PFSK-1 (cell line): Measurements from ENCODE around the gene DNAJB8.

Experiments
- FOXP2 ChIP-seq: optimal IDR thresholded peaks from 2 replicates; pipeline ENCODE3; 2011; ENCODE audit warnings: borderline replicate concordance, control low read depth, inconsistent platforms; ENCODE audit not compliant: insufficient read depth; ENCODE audit errors: extremely low read length, extremely low read depth
- POLR2AphosphoS5 ChIP-seq: IDR thresholded peaks from 2 replicates; pipeline ENCODE4 v1.6.1; 2012; ENCODE audit warnings: low read depth, mild to moderate bottlenecking, control low read depth, low read length, moderate library complexity
- SIN3A ChIP-seq: IDR thresholded peaks from 2 replicates; pipeline ENCODE4 v1.6.1; 2012; ENCODE audit warnings: mild to moderate bottlenecking, low read length, moderate library complexity, borderline replicate concordance; ENCODE audit not compliant: insufficient read depth
- TAF1 ChIP-seq: IDR thresholded peaks from 2 replicates; pipeline ENCODE4 v1.6.1; 2012; ENCODE audit warnings: low read length, control low read depth, borderline replicate concordance; ENCODE audit not compliant: insufficient read depth
- TF ChIP-seq, protein P1 (sequence below), 2 experiments: IDR thresholded peaks; 2 replicates each; pipeline versions ENCODE4 v1.6.1 to v1.8.0; 2011 to 2012; ENCODE audit warnings: low read depth in 2 of 2, low read length in 2 of 2, control low read depth in 1 of 2, inconsistent platforms in 1 of 2, mild to moderate bottlenecking in 1 of 2, moderate library complexity in 1 of 2; ENCODE audit not compliant: insufficient read depth in 1 of 2

Gene DNAJB8

DNA sequence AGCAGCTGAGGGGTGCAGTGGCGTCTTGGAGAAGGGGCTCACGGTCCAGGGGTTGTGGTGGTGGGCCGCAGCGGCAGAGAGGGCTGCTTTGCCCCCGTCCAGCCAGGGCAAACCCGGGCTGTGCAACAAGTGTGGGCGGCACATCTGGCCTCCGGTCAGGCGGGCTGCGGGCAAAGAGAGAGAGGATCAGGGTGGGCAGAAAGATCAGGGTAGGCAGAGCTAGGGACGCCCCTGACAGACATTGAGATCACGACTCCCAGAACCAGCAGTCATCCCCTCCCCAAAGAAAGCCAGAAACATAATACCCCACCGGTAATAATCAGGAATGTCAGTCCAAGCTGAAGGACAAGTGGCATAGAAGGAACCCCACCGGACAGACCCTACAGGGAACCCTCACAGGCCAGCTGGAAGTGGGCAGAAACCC, 19.5 kb upstream of the DNAJB8 start:
- TF ChIP-seq TAF1 = no peak
- TF ChIP-seq POLR2AphosphoS5 = no peak
- no peak for TF ChIP-seq FOXP2
- TF ChIP-seq, protein P1, sequence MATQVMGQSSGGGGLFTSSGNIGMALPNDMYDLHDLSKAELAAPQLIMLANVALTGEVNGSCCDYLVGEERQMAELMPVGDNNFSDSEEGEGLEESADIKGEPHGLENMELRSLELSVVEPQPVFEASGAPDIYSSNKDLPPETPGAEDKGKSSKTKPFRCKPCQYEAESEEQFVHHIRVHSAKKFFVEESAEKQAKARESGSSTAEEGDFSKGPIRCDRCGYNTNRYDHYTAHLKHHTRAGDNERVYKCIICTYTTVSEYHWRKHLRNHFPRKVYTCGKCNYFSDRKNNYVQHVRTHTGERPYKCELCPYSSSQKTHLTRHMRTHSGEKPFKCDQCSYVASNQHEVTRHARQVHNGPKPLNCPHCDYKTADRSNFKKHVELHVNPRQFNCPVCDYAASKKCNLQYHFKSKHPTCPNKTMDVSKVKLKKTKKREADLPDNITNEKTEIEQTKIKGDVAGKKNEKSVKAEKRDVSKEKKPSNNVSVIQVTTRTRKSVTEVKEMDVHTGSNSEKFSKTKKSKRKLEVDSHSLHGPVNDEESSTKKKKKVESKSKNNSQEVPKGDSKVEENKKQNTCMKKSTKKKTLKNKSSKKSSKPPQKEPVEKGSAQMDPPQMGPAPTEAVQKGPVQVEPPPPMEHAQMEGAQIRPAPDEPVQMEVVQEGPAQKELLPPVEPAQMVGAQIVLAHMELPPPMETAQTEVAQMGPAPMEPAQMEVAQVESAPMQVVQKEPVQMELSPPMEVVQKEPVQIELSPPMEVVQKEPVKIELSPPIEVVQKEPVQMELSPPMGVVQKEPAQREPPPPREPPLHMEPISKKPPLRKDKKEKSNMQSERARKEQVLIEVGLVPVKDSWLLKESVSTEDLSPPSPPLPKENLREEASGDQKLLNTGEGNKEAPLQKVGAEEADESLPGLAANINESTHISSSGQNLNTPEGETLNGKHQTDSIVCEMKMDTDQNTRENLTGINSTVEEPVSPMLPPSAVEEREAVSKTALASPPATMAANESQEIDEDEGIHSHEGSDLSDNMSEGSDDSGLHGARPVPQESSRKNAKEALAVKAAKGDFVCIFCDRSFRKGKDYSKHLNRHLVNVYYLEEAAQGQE (IDR thresholded peaks at IDR 0.05; ENCODE audit: insufficient read depth in 1 of 2, low read depth in 2 of 2, low read length in 2 of 2) = no peak
- no peak for TF ChIP-seq SIN3A

- TF ChIP-seq POLR2AphosphoS5 (no peak), FOXP2 (no peak), SIN3A (no peak), TAF1 (no peak)
- TF ChIP-seq, protein P1 (IDR thresholded peaks at IDR 0.05; ENCODE audit: insufficient read depth in 1 of 2, low read depth in 2 of 2, low read length in 2 of 2) = no peak
Measured at GRCh38 chr3:128485282-128486204, 18.9 kb upstream of the DNAJB8 start.

GRCh38 chr3:128484404-128485281, 18.0 kb upstream of the DNAJB8 start:
- TF ChIP-seq SIN3A (no peak), TAF1 (no peak), POLR2AphosphoS5 (no peak), FOXP2 (no peak)
- TF ChIP-seq, protein P1 (IDR thresholded peaks at IDR 0.05; ENCODE audit: insufficient read depth in 1 of 2, low read depth in 2 of 2, low read length in 2 of 2) = no peak

DNA sequence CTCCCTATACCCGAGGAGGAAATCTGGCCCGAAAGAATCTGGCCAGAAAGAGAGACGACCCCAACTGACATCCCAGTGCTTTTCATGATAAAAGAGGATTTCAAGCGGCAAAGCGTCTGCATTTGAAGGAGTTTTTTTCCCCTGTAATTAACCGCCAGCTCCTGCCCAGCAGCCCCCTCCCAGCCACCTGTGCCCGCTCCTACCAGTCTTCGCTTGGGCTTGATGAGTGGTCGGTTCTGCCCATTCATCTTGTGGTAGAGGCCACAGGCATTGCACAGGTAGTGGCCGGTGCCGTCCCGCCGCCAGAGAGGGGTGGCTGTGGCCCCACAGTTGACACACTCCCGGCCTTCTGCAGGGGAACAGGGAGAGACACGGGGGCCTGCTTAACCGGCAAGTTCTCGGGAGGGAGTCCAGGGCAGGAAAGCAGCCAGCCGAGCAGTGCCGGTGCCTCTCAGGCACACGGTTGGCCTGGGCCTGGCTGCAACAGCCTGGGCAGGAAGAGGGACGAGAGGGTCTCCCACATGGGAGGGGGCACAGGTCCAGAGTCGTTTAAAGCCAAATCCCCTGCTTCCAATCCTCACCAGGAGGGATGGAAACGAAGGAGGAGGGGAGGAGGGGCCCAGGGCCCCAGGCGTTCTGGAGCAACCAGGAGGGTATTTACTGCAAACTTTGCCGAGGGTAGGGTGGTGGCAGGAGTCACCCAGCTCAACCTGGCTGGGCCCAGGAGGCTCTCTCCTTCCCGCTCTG, 17.1 kb upstream of the DNAJB8 start:
- TF ChIP-seq SIN3A (no peak), TAF1 (no peak), POLR2AphosphoS5 (no peak), FOXP2 (no peak)
- TF ChIP-seq, protein P1 (IDR thresholded peaks at IDR 0.05; ENCODE audit: insufficient read depth in 1 of 2, low read depth in 2 of 2, low read length in 2 of 2) = no peak
